ENCODE results near the gene GIT2. TPM values are rescaled to one million over a fixed set of nuclear protein-coding genes. Genes with fewer than 3 reads are reported as not detected.

Gene GIT2
- total and polyA plus RNA-seq, 2 experiments from 2014 or later, result 15.8 to 20.9 TPM

DNA sequence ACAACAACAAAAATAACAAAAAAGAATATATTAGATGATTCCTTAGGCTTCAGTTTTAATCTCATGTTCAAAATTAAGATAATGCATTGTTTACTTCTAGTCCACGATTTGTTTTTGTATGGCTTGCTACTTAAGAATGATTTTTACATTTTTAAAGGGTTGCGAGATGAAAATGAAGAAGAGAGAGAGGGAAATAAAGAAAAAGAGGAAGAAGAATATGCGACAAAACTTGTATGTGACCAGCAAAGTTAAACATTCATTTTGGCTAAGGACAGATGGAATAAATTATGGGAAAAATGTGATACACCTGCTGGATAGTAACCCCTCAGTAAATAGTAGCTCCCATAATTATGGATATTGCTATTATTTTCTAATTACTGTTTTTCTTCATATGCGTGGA, 1.2 kb upstream of the GIT2 start:
- H4K20me1 ChIP-seq (replicated peaks; ENCODE audit: insufficient read depth), result peaks cover 12% of the 10 kb centered on the region
- H3K79me2 ChIP-seq (replicated peaks; ENCODE audit: insufficient read depth), result peaks cover 25% of the 10 kb centered on the region
- Mint-ChIP-seq H3K4me3 (no peak overlapping the region), H3K27ac (no peak overlapping the region), H3K4me1 (peaks cover 19% of the 10 kb centered on the region), H3K27me3 (ENCODE audit: insufficient read depth, low read depth, poor library complexity) (peaks cover 16% of the 10 kb centered on the region), H3K9me3 (no peaks in the 10 kb centered on the region), H3K36me3 (ENCODE audit: low read depth) (no peaks in the 10 kb centered on the region; the same call in 2 of the 3 replicates)
- H3K27me3 ChIP-seq (ENCODE audit: insufficient read depth), result peaks cover 19% of the 10 kb centered on the region
- H2AFZ ChIP-seq, result no peak overlapping the region
- peaks cover 25% of the 10 kb centered on the region for H3K4me1 ChIP-seq (ENCODE audit: insufficient read depth)
- TF ChIP-seq, protein P1, sequence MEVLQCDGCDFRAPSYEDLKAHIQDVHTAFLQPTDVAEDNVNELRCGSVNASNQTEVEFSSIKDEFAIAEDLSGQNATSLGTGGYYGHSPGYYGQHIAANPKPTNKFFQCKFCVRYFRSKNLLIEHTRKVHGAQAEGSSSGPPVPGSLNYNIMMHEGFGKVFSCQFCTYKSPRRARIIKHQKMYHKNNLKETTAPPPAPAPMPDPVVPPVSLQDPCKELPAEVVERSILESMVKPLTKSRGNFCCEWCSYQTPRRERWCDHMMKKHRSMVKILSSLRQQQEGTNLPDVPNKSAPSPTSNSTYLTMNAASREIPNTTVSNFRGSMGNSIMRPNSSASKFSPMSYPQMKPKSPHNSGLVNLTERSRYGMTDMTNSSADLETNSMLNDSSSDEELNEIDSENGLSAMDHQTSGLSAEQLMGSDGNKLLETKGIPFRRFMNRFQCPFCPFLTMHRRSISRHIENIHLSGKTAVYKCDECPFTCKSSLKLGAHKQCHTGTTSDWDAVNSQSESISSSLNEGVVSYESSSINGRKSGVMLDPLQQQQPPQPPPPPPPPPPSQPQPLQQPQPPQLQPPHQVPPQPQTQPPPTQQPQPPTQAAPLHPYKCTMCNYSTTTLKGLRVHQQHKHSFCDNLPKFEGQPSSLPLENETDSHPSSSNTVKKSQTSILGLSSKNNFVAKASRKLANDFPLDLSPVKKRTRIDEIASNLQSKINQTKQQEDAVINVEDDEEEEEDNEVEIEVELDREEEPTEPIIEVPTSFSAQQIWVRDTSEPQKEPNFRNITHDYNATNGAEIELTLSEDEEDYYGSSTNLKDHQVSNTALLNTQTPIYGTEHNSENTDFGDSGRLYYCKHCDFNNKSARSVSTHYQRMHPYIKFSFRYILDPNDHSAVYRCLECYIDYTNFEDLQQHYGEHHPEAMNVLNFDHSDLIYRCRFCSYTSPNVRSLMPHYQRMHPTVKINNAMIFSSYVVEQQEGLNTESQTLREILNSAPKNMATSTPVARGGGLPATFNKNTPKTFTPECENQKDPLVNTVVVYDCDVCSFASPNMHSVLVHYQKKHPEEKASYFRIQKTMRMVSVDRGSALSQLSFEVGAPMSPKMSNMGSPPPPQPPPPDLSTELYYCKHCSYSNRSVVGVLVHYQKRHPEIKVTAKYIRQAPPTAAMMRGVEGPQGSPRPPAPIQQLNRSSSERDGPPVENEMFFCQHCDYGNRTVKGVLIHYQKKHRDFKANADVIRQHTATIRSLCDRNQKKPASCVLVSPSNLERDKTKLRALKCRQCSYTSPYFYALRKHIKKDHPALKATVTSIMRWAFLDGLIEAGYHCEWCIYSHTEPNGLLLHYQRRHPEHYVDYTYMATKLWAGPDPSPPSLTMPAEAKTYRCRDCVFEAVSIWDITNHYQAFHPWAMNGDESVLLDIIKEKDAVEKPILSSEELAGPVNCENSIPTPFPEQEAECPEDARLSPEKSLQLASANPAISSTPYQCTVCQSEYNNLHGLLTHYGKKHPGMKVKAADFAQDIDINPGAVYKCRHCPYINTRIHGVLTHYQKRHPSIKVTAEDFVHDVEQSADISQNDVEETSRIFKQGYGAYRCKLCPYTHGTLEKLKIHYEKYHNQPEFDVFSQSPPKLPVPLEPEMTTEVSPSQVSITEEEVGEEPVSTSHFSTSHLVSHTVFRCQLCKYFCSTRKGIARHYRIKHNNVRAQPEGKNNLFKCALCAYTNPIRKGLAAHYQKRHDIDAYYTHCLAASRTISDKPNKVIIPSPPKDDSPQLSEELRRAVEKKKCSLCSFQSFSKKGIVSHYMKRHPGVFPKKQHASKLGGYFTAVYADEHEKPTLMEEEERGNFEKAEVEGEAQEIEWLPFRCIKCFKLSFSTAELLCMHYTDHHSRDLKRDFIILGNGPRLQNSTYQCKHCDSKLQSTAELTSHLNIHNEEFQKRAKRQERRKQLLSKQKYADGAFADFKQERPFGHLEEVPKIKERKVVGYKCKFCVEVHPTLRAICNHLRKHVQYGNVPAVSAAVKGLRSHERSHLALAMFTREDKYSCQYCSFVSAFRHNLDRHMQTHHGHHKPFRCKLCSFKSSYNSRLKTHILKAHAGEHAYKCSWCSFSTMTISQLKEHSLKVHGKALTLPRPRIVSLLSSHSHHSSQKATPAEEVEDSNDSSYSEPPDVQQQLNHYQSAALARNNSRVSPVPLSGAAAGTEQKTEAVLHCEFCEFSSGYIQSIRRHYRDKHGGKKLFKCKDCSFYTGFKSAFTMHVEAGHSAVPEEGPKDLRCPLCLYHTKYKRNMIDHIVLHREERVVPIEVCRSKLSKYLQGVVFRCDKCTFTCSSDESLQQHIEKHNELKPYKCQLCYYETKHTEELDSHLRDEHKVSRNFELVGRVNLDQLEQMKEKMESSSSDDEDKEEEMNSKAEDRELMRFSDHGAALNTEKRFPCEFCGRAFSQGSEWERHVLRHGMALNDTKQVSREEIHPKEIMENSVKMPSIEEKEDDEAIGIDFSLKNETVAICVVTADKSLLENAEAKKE (CRISPR knock-in tag; IDR thresholded peaks at IDR 0.05), result no peak
- TF ChIP-seq EZH2phosphoT487 (IDR thresholded peaks at IDR 0.05; ENCODE audit: unreplicated experiment), result no peak
- TF ChIP-seq ZNF331 (CRISPR knock-in tag; IDR thresholded peaks at IDR 0.05; ENCODE audit: low read depth), result no peak
- no peak for TF ChIP-seq POLR2AphosphoS5 (IDR thresholded peaks at IDR 0.05; ENCODE audit: low read depth)
- TF ChIP-seq, protein P2, sequence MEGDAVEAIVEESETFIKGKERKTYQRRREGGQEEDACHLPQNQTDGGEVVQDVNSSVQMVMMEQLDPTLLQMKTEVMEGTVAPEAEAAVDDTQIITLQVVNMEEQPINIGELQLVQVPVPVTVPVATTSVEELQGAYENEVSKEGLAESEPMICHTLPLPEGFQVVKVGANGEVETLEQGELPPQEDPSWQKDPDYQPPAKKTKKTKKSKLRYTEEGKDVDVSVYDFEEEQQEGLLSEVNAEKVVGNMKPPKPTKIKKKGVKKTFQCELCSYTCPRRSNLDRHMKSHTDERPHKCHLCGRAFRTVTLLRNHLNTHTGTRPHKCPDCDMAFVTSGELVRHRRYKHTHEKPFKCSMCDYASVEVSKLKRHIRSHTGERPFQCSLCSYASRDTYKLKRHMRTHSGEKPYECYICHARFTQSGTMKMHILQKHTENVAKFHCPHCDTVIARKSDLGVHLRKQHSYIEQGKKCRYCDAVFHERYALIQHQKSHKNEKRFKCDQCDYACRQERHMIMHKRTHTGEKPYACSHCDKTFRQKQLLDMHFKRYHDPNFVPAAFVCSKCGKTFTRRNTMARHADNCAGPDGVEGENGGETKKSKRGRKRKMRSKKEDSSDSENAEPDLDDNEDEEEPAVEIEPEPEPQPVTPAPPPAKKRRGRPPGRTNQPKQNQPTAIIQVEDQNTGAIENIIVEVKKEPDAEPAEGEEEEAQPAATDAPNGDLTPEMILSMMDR (conservative IDR thresholded peaks at IDR 0.05; ENCODE audit: low read depth in 2 of 2), result no peak
- no peak overlapping the region for H3K4me2 ChIP-seq
- no peaks in the 10 kb centered on the region for H3K36me3 ChIP-seq (ENCODE audit: insufficient read depth)
- DNase-seq (ENCODE audit: low spot score), result no peak
- no peak for ATAC-seq
- H3K4me3 ChIP-seq, result no peak overlapping the region
- no peak overlapping the region for H3K27ac ChIP-seq (ENCODE audit: low read depth)
- H3F3A ChIP-seq (replicated peaks; ENCODE audit: low read depth), result 0 out of 2 replicates have a peak, but pooled peaks cover 2% of the 10 kb centered on the region
- 0 out of 2 replicates have a peak, but pooled peaks cover 3% of the 10 kb centered on the region for H3K9me2 ChIP-seq (ENCODE audit: insufficient read depth)

All from GM23338 (cell line).